OCI-M2 (cell line): ENCODE results near the gene MCRIP2.
"Not testable (repeated sequence)": the region's sequence is repeated elsewhere in the genome, so short reads cannot be mapped to it uniquely, and the experiment has no call there.

Source experiments
- DNase-seq: peaks from one replicate; lab custom pipeline; 2025; ENCODE audit not compliant: unreplicated experiment; lab: John Stamatoyannopoulos, UW

MCRIP2 gene

GRCh38 chr16:680625-680945, 39.0 kb downstream of the MCRIP2 start:
- DNase-seq, result no peak

- DNase-seq, result no peak
Measured at GRCh38 chr16:680967-681745, 39.5 kb downstream of the MCRIP2 start.

- no peak for DNase-seq
Measured at GRCh38 chr16:681746-682427, 40.3 kb downstream of the MCRIP2 start.

- no peak for DNase-seq
Measured at GRCh38 chr16:682493-683395, 41.1 kb downstream of the MCRIP2 start.

GRCh38 chr16:683396-684070, 41.9 kb downstream of the MCRIP2 start:
- DNase-seq, result no peak

GRCh38 chr16:684071-684794, 42.6 kb downstream of the MCRIP2 start, which contains the start of gene JMJD8:
Gene JMJD8, minus strand, starts transcription at chr16:684334. Its CDS starts 15 bp downstream, at chr16:684319.
- DNase-seq, result no peak

- no peak for DNase-seq
Measured at GRCh38 chr16:684961-685696, 43.5 kb downstream of the MCRIP2 start.

GRCh38 chr16:685967-686366, 44.3 kb downstream of the MCRIP2 start:
- no peak for DNase-seq

- DNase-seq, result no peak
Measured at GRCh38 chr16:686459-687260, 45.0 kb downstream of the MCRIP2 start.

- DNase-seq, result no peak
Measured at GRCh38 chr16:687499-687898, 45.9 kb downstream of the MCRIP2 start.

- DNase-seq, result no peak
Measured at GRCh38 chr16:689175-689897, 47.7 kb downstream of the MCRIP2 start.

- not testable (repeated sequence) for DNase-seq
Measured at GRCh38 chr16:691242-691641, 49.6 kb downstream of the MCRIP2 start.

- no peak for DNase-seq
Measured at GRCh38 chr16:692356-693108, 50.9 kb downstream of the MCRIP2 start.

GRCh38 chr16:693364-693763, 51.7 kb downstream of the MCRIP2 start:
- no peak for DNase-seq

- no peak for DNase-seq
Measured at GRCh38 chr16:693766-694165, 52.1 kb downstream of the MCRIP2 start.

- DNase-seq, result no peak
Measured at GRCh38 chr16:694187-694862, 52.7 kb downstream of the MCRIP2 start.

- no peak for DNase-seq
Measured at GRCh38 chr16:694863-695354, 53.3 kb downstream of the MCRIP2 start.
